Kidney epithelial cell (primary cell): ENCODE data around the gene ZNF516. TPM values are rescaled to one million over a fixed set of nuclear protein-coding genes. Genes with fewer than 3 reads are reported as not detected.

Experiments
- DNase-seq: peaks from one replicate; pipeline ENCODE4 v3.0.0-alpha.2; 2010; ENCODE audit warnings: low read depth
- H3K27me3 ChIP-seq: 2 replicates; pipeline ENCODE4 v1.6.0; 2011; ENCODE audit warnings: low read length; ENCODE audit not compliant: control insufficient read depth, insufficient read depth
- H3K36me3 ChIP-seq: 2 replicates; pipeline ENCODE4 v1.5.1; 2011; ENCODE audit warnings: low read length; ENCODE audit not compliant: control insufficient read depth, insufficient read depth
- H3K4me3 ChIP-seq: 2 replicates; pipeline ENCODE4 v1.5.1; 2011; ENCODE audit warnings: low read depth, mild to moderate bottlenecking, control low read depth, low read length
- total RNA-seq: library from RNA; depleted of rRNA; stranded (reverse); fragments of >200 nt; gene quantifications from 2 replicates; pipeline ENCODE4 v1.2.3, GENCODE V29; 2015
- TF ChIP-seq, protein P1 (sequence below): IDR thresholded peaks from 2 replicates; pipeline ENCODE4 v1.5.1; 2011; ENCODE audit warnings: mild to moderate bottlenecking, moderate library complexity, low read length, control low read depth, inconsistent platforms; ENCODE audit not compliant: insufficient read depth, poor library complexity, severe bottlenecking

The ZNF516 gene
- total RNA-seq, 1 donor from 2014 or later, result 56.1 TPM

GRCh38 chr18:76451396-76452331 is 43.4 kb downstream of the ZNF516 start:
- Histone ChIP-seq H3K27me3 (no peaks in the 10 kb centered on the region), H3K36me3 (no peaks in the 10 kb centered on the region), H3K4me3 (peak overlapping the region; percentile 26)
- TF ChIP-seq, protein P1, sequence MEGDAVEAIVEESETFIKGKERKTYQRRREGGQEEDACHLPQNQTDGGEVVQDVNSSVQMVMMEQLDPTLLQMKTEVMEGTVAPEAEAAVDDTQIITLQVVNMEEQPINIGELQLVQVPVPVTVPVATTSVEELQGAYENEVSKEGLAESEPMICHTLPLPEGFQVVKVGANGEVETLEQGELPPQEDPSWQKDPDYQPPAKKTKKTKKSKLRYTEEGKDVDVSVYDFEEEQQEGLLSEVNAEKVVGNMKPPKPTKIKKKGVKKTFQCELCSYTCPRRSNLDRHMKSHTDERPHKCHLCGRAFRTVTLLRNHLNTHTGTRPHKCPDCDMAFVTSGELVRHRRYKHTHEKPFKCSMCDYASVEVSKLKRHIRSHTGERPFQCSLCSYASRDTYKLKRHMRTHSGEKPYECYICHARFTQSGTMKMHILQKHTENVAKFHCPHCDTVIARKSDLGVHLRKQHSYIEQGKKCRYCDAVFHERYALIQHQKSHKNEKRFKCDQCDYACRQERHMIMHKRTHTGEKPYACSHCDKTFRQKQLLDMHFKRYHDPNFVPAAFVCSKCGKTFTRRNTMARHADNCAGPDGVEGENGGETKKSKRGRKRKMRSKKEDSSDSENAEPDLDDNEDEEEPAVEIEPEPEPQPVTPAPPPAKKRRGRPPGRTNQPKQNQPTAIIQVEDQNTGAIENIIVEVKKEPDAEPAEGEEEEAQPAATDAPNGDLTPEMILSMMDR, result no peak
- DNase-seq, result no peak

DNA sequence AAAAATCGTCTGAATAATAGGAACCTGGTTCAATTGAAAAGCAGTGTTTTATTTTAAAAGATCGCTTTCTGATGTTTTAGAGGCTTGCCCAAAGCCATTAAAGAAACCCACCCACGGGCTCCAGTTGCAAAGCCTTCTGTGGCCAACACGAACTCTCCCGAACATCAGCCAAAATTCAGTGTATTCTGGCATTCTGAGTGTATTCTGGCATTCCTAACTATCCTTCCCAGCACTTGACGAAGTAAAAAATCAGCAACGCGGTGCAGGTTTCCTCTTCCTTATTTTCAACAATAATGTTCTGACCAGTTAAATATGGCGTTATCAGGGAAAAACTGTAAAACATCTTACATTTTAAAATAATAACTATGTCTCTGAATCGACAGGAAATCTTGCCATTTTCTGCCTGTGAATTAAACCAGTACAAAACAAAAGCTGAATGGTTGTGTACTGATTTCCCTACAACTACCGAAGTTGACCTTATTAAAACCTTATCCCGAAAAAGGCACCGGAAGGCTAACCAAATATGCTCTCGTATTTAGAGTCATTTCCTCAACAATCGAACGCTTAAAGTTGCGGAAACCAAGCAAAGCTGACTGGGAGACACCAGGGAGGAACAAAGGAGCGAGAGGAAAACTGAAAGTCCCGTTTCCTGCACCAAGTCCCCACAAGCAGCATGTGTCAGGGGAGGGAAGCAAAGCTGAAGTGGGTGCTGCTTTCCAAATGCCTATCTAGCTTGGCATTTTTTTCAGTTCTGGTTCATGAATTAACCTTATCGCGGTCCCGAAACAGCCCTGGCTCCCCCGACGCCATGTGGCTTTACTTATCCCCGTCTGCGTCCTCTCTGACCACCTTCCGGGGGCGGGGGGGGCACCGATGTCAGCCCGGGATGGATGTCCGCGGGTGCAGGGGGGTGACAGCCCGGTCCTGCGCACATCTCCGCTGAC is 44.3 kb downstream of the ZNF516 start:
- H3K27me3 ChIP-seq, result no peaks in the 10 kb centered on the region

DNA sequence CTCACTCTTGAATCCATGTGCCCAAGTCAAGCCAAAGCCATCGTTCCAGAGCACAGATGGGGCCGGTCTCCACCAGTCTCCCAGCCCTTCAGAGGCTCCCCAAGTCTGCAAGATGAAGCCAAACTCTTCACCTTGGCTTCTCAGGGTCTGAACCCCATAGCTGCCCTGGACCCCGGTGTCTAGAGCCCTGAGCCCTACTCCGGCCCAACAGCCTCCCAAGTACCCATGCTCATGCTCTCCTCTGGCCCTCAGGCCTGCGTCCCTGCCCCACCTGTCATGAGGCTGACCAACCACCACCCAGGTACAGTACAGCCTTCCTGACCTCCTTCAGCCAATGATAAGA is 46.0 kb downstream of the ZNF516 start:
- Histone ChIP-seq H3K27me3 (no peaks in the 10 kb centered on the region), H3K36me3 (no peaks in the 10 kb centered on the region), H3K4me3 (no peak overlapping the region)
- no peak for DNase-seq
- TF ChIP-seq, protein P1, result no peak

More for the DNA sequence above, 44.3 kb downstream of the ZNF516 start:
- no peaks in the 10 kb centered on the region for H3K36me3 ChIP-seq
- no peak for DNase-seq
- peak overlapping the region; percentile 26 for H3K4me3 ChIP-seq
- TF ChIP-seq, protein P1, result no peak

DNA sequence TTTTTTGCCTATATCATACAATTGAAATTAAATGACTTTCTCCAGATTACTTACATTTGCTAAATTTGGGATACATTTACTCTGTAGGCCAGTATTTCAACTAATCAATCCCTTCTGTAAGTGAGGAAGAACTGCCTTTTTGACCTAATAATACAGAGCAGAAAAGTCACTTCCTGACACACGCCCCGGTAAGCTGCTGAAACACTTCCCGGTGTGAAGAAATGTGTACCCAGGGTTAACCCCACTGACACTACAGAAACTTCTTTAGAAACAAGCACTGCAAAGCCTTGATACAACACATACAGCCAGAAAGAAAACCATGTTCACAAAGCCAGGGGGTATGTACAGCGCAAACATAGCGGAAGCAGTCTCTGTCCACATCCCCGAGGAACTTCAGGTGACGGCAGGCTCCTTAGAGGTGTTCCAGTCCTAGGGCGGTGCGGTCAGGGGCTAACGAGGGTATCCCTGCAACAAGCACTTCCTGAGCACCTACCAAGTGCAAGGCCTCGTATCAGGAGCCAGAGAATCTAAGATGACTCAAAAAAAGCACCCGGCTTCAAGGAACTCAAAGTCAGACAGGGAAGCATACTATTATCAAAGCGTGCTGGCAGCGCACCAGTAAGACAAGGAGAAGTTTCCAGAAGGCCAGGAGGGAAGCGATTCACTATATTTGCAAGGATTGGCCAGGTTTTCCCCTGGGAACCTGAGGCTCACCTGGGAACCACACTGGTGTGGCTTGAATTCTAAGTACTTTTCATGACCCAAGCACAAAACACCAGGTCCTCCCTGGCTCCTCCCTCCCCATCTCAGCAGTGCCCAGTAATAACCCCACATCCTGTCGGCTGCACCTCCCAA is 46.6 kb downstream of the ZNF516 start:
- Histone ChIP-seq H3K4me3 (no peak overlapping the region), H3K27me3 (no peaks in the 10 kb centered on the region), H3K36me3 (no peaks in the 10 kb centered on the region)
- TF ChIP-seq, protein P1, result no peak
- no peak for DNase-seq

DNA sequence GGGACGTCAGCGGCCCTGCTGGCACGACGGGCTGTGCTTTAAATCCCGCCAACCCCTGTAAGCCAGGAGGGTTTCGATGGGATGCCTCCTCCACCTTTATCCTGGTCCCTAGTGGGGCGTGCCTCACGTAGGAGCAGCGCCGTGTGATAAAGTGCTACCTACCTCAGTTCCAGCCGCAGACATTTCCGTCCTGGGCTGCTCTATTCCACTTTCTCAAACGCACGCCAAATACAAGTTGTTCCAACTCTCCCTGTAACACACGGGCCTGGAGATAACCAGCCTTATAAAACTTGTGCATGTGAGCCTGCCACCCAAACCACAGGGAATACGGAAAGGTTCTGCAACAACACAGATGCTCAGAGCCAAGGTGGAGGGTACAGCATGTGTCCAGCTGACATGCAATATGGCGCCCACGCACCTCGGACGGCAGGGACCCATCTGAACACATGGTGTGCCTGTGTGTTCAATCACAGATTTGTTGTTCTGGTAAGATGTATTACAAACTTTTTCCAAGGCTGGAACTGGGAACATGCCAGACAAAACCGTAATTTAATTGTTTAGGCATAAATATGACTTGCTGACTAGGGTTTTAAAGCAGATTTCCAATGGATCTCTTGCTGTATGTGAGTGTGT is 47.7 kb downstream of the ZNF516 start:
- TF ChIP-seq, protein P1, result no peak
- Histone ChIP-seq H3K27me3 (no peaks in the 10 kb centered on the region), H3K4me3 (no peak overlapping the region), H3K36me3 (no peaks in the 10 kb centered on the region)
- DNase-seq, result no peak
